C4-2B (cell line): ENCODE measurements around the gene GDPD3.

Experiments
- CTCF ChIP-seq: fragments of 450-650 bp; conservative IDR thresholded peaks from 2 replicates; pipeline ENCODE4 v1.5.1; 2017; ENCODE audit warnings: mild to moderate bottlenecking
- ZFX ChIP-seq: fragments of 450-650 bp; IDR thresholded peaks from 2 replicates; pipeline ENCODE4 v1.6.1; 2017

GRCh38 chr16:30079480-30079879 lies 33.9 kb downstream of the GDPD3 start:
- TF ChIP-seq CTCF, result no peak
- TF ChIP-seq ZFX, result no peak
